ENCODE measurements around the gene BLTP1. TPM values are rescaled to one million over a fixed set of nuclear protein-coding genes. Genes with fewer than 3 reads are reported as not detected.
A peak's percentile ranks its signal among the peaks of the same experiment; 100 is the strongest.

Gene BLTP1
- total and polyA plus RNA-seq, 2 of the 13 experiments (the other 11 are each of a cell fraction or from before 2014, with no cell fraction given) = 27.7 to 33.1 TPM

- no peak overlapping the region for H2AFZ ChIP-seq (ENCODE audit: low read length)
- H4K20me1 ChIP-seq (ENCODE audit: insufficient read depth, low read length) = no peaks in the 10 kb centered on the region; the same call in 1 of the 2 replicates
- 100% methylated on average over 1 of the region's 1 CpG for WGBS (ENCODE audit: low lambda C conversion rate)
- TF ChIP-seq ATF7 (IDR thresholded peaks at IDR 0.05) (peak; percentile 57; the same call in 1 of the 2 replicates), ATF7 (CRISPR knock-in tag; IDR thresholded peaks at IDR 0.05) (no peak), MTF1 (CRISPR knock-in tag; IDR thresholded peaks at IDR 0.05) (no peak), ZBTB4 (CRISPR knock-in tag; IDR thresholded peaks at IDR 0.05; ENCODE audit: borderline replicate concordance) (no peak)
- H3K27ac ChIP-seq (ENCODE audit: extremely low read length, insufficient read depth, low read length) = no peak overlapping the region
- peaks cover 0 to 16% of the 10 kb centered on the region in 2 experiments; a peak in 1 of 5 replicates for H3K36me3 ChIP-seq (replicated peaks in 1 of 2; ENCODE audit: control insufficient read depth in 1 of 2, insufficient read depth in 2 of 2, low read length in 2 of 2)
- in situ Hi-C loops (cut with HindIII; ENCODE audit: extremely low pct_ligation_motif_present, low pct_unique_long_range_greater_than_20kb) (no loop called here), intact Hi-C loops (cut with micrococcal nuclease; ENCODE audit: unreplicated experiment) (no loop called here)
- no peaks in the 10 kb centered on the region for H3K4me1 ChIP-seq (ENCODE audit: insufficient read depth, low read length)
- no peaks in the 10 kb centered on the region for H3K9me3 ChIP-seq (ENCODE audit: low read length)
- FAIRE-seq = no peak
- no peak for ATAC-seq
- ChIA-PET CTCF (ENCODE audit: low intra/inter-chr PET ratio, low total read pairs) (no interaction called here), POLR2A (no interaction called here)
- H3K27me3 ChIP-seq (ENCODE audit: control insufficient read depth in 1 of 2, insufficient read depth in 2 of 2, low read length in 2 of 2) = no peaks in the 10 kb centered on the region
- H3K79me2 ChIP-seq (ENCODE audit: insufficient read depth, low read length) = peaks cover 2% of the 10 kb centered on the region
- no peak overlapping the region for H3K4me2 ChIP-seq (ENCODE audit: low read depth, low read length)
- no TSS peak for BruUV-seq (replicated peaks)
- no peak overlapping the region for H3K9ac ChIP-seq (ENCODE audit: insufficient read depth, low read depth, low read length)
- no peak for DNase-seq (ENCODE audit: low spot score)
- no peak overlapping the region for H3K4me3 ChIP-seq (replicated peaks in 1 of 3; ENCODE audit: insufficient read depth in 1 of 3, low read depth in 2 of 3, low read length in 3 of 3)
Measured at GRCh38 chr4:122172266-122172665, 20.1 kb downstream of the BLTP1 start.

- ATAC-seq = no peak
- intact Hi-C loops (cut with micrococcal nuclease; ENCODE audit: unreplicated experiment) (no loop called here), in situ Hi-C loops (cut with HindIII; ENCODE audit: extremely low pct_ligation_motif_present, low pct_unique_long_range_greater_than_20kb) (no loop called here)
- H2AFZ ChIP-seq (ENCODE audit: low read length) = no peak overlapping the region
- TF ChIP-seq ZNF263 (CRISPR knock-in tag; IDR thresholded peaks at IDR 0.05) (no peak), ATF2 (CRISPR knock-in tag; IDR thresholded peaks at IDR 0.05) (no peak), PCBP2 (optimal IDR thresholded peaks at IDR 0.05; ENCODE audit: low read depth, low read length, poor library complexity, severe bottlenecking) (no peak), ZNF816 (CRISPR knock-in tag; IDR thresholded peaks at IDR 0.05; ENCODE audit: borderline replicate concordance) (no peak), ZFP37 (CRISPR knock-in tag; IDR thresholded peaks at IDR 0.05; ENCODE audit: borderline replicate concordance) (no peak), RAD51 (IDR thresholded peaks at IDR 0.05; ENCODE audit: borderline replicate concordance) (no peak), LBX2 (CRISPR knock-in tag; IDR thresholded peaks at IDR 0.05; ENCODE audit: borderline replicate concordance) (no peak), HNRNPH1 (optimal IDR thresholded peaks at IDR 0.05; ENCODE audit: low read depth, low read length) (no peak)
- no peaks in the 10 kb centered on the region for H3K27me3 ChIP-seq (ENCODE audit: control insufficient read depth in 1 of 2, insufficient read depth in 2 of 2, low read length in 2 of 2)
- H3K4me1 ChIP-seq (ENCODE audit: insufficient read depth, low read length) = no peaks in the 10 kb centered on the region
- no TSS peak for BruUV-seq (replicated peaks)
- no peak overlapping the region for H3K27ac ChIP-seq (ENCODE audit: extremely low read length, insufficient read depth, low read length)
- DNase-seq (ENCODE audit: low spot score) = no peak
- H3K4me3 ChIP-seq (replicated peaks in 1 of 3; ENCODE audit: insufficient read depth in 1 of 3, low read depth in 2 of 3, low read length in 3 of 3) = no peak overlapping the region
- WGBS (ENCODE audit: low lambda C conversion rate) = 100% methylated on average over 1 of the region's 1 CpG
- H3K9ac ChIP-seq (ENCODE audit: insufficient read depth, low read depth, low read length) = no peak overlapping the region
- ChIA-PET CTCF (ENCODE audit: low intra/inter-chr PET ratio, low total read pairs) (no interaction called here), POLR2A (no interaction called here)
- no peaks in the 10 kb centered on the region for H3K9me3 ChIP-seq (ENCODE audit: low read length)
- FAIRE-seq = no peak
- H3K79me2 ChIP-seq (ENCODE audit: insufficient read depth, low read length) = no peaks in the 10 kb centered on the region
- H3K4me2 ChIP-seq (ENCODE audit: low read depth, low read length) = no peak overlapping the region
- peaks cover 0 to 25% of the 10 kb centered on the region in 2 experiments; a peak in 2 of 5 replicates for H3K36me3 ChIP-seq (replicated peaks in 1 of 2; ENCODE audit: control insufficient read depth in 1 of 2, insufficient read depth in 2 of 2, low read length in 2 of 2)
- H4K20me1 ChIP-seq (ENCODE audit: insufficient read depth, low read length) = no peaks in the 10 kb centered on the region
Measured at GRCh38 chr4:122178961-122179360, 26.8 kb downstream of the BLTP1 start.

Measured in HepG2 (cell line).